Mononuclear cell (primary cell): Measurements from ENCODE around the gene ROBO2. TPM values are rescaled to one million over a fixed set of nuclear protein-coding genes. Genes with fewer than 3 reads are reported as not detected.

Experiments used
- H3K27me3 ChIP-seq: 2 replicates; pipeline ENCODE4 v1.6.0; 2011; ENCODE audit warnings: low read length, control low read depth; ENCODE audit not compliant: insufficient read depth
- H3K4me1 ChIP-seq: 2 replicates; pipeline ENCODE4 v1.5.1; 2011; ENCODE audit warnings: mild to moderate bottlenecking, low read length, control low read depth; ENCODE audit not compliant: insufficient read depth
- H3K4me3 ChIP-seq: 2 replicates; pipeline ENCODE4 v1.5.1; 2011; ENCODE audit warnings: mild to moderate bottlenecking, low read length, moderate library complexity
- H3K9me3 ChIP-seq: 2 replicates; pipeline ENCODE4 v1.5.1; 2011; ENCODE audit warnings: low read depth, mild to moderate bottlenecking, control low read depth, low read length
- total RNA-seq: library from RNA; depleted of rRNA; stranded (reverse); fragments of >200 nt; gene quantifications from one replicate; pipeline ENCODE4 v1.2.3, GENCODE V29; 2012

Gene ROBO2
- total RNA-seq, 1 donor, result under 0.01 TPM

DNA sequence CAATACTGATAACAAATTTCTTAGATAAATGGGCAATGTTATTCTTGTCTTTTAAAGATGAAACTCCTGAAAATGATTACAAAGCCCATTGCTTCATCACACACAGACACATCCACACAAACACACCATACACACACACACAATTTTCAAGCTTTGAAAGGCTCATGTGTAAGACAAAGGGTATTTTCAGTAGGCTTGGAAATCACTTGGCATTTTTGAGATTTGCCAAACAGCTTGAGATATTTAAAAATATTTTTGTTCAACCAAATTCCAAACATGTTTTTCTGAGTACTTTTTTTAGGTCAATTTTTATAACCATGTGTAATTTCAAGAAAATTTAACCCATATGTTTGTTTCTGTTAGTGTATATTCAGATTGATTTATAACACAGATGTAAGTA is 283.7 kb downstream of the ROBO2 start:
- H3K4me3 ChIP-seq, result no peak overlapping the region
- H3K27me3 ChIP-seq, result no peaks in the 10 kb centered on the region
- H3K4me1 ChIP-seq, result no peaks in the 10 kb centered on the region
- no peaks in the 10 kb centered on the region for H3K9me3 ChIP-seq

DNA sequence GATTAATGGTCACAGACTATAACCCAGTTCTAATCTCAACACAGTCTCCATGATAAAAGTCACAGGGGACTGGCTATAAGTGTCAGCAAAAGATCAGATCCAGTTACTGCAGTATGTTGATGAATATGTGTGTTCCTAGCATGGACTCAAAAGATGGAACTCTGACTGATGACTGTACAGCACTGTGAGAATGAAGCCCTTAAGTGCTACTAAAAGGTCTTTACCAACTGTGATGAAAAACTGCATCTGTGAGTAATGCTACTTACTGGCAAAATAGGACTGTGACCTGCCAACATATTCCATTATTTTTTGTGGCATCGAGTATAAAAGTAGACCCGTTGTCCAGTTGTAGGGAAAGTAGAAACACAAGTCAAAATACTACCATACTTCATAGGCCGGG is 284.2 kb downstream of the ROBO2 start:
- Histone ChIP-seq H3K27me3 (no peaks in the 10 kb centered on the region), H3K9me3 (no peaks in the 10 kb centered on the region), H3K4me1 (no peaks in the 10 kb centered on the region), H3K4me3 (no peak overlapping the region)

DNA sequence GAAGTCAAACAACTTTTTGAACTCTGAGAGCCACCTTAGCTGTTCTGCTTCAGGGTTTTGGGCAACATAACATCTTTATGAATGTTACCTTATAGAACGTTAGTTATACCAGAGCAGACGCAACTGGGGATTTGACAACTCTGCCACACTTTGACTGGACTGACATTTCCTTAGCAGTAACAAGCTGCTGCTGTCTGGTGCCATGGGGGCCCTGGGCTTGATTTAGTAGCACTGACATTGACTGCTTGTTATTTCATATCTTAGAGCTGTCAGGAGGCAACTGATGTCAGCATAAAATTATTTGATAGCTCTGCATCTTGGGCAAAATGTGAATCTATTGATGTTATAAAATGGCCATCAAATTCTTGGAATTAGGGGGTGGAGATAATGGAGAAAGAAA is 285.4 kb downstream of the ROBO2 start:
- Histone ChIP-seq H3K27me3 (no peaks in the 10 kb centered on the region), H3K4me1 (no peaks in the 10 kb centered on the region), H3K4me3 (no peak overlapping the region), H3K9me3 (no peaks in the 10 kb centered on the region)

DNA sequence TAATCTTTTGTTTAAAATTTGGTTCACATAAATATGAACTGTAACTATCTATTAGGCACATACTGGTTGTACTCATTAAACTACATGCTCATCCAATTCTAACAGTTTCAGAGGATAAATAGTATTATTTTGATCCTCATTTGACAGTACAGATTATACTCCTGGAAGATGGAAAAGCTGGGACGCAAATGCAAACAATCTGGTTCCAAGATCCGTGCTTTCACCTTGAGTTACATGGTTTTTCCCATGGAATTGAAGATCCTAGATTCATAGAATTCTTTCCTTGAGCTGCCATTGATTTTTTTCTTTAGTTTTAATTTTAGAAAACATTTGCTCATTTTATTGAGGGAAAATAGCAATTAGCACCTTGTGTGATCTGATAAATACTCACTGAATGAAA is 285.8 kb downstream of the ROBO2 start:
- Histone ChIP-seq H3K9me3 (no peaks in the 10 kb centered on the region), H3K4me3 (no peak overlapping the region), H3K27me3 (no peaks in the 10 kb centered on the region), H3K4me1 (no peaks in the 10 kb centered on the region)

DNA sequence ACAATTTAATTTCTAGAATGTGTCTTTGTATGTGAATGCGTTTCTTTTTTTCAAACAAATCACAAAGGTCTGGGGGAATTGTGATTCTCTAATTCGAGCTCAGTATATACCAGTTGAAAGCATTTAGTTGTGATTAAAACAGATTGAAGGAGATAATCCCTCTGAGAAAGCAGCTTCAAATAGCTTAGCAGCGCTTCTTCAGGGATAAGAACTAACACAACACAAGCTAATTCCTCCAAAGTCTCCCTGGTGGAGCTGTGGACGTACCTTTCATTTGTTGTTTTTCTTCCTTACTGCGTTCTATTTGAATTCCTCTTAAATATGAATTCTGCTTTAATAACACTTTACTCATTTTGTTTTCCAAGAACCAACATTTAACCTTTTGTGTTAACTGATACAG is 286.7 kb downstream of the ROBO2 start:
- H3K27me3 ChIP-seq, result no peaks in the 10 kb centered on the region
- H3K4me1 ChIP-seq, result no peaks in the 10 kb centered on the region
- no peak overlapping the region for H3K4me3 ChIP-seq
- no peaks in the 10 kb centered on the region for H3K9me3 ChIP-seq

DNA sequence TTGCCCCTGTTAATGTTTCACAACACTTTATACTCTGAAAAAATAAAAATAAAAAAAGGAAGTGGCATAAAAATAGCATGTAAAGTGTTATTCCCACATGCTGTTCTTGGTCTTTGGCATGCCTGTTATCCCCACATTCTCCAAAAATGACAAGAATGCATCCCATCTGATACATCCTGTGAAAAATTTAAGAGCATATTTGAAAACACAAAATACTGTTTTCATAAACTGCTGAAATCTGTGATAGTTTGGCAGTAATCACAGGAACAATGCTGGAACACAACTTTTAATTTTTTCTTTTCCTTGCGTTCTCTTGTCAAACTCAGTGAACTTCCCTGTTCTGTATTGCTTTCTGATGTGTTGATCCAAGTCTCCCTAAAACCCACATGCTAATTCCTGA is 288.8 kb downstream of the ROBO2 start:
- no peaks in the 10 kb centered on the region for H3K4me1 ChIP-seq
- no peaks in the 10 kb centered on the region for H3K27me3 ChIP-seq

DNA sequence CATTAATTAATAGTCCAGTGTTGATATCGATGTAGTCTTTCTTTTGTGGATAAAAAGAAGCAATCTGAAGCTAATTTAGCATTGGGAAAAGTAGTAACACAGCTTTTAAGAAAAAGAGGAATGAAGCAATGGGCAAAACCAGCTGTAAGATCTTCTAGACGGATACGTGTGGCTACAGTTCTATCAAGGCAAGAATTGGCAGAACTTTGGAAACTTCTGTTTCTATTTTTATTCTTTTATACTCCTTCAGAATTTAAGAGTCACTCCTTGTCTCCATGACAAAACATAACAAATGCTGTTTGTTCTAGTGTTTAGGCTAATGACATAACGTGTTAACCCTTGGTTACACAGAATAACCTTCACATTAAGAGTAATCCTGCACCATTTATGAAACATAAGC is 289.2 kb downstream of the ROBO2 start:
- no peaks in the 10 kb centered on the region for H3K27me3 ChIP-seq
- no peaks in the 10 kb centered on the region for H3K9me3 ChIP-seq
- H3K4me1 ChIP-seq, result no peaks in the 10 kb centered on the region
- H3K4me3 ChIP-seq, result no peak overlapping the region

More for the DNA sequence above, 288.8 kb downstream of the ROBO2 start:
- Histone ChIP-seq H3K4me3 (no peak overlapping the region), H3K9me3 (no peaks in the 10 kb centered on the region)

DNA sequence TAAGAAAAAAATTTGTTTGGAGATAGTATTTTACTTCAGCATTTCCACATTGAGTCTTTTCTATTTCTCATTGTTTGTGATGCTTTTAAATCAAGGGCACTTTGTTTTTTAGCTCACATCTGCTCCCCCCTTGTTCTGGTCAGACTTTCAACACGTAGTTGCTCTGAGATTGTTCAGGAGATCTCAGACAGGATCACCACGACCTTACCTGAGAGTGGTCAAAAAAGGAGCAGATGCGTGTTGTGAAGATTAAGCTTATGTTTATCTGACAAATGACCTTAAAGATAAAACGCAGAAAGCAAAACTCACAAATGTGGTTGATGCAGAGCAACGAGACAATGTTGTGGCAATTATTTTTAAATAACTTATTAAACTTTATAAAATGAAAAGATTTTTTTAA is 298.3 kb downstream of the ROBO2 start:
- Histone ChIP-seq H3K4me1 (no peaks in the 10 kb centered on the region), H3K27me3 (no peaks in the 10 kb centered on the region), H3K9me3 (no peaks in the 10 kb centered on the region), H3K4me3 (no peak overlapping the region)

DNA sequence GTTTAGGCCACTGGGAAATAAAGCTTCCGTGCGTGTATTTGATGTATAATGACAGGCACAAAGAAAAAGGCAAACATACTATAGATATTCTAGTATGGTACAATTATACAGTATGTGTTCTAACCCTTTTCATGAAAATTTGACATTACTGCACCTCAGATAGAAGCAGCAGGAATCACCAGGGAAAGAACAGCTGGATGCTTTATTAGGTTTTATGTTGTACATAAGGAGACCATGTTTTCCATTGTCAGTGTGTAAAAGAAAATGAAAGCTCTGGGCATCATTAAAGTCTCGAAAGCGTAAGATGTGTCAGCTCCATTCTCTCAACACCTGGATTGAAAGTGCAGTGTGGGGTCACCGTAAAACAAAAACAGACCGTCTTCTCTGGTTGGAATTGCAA is 302.1 kb downstream of the ROBO2 start:
- Histone ChIP-seq H3K4me3 (no peak overlapping the region), H3K27me3 (no peaks in the 10 kb centered on the region), H3K4me1 (no peaks in the 10 kb centered on the region), H3K9me3 (no peaks in the 10 kb centered on the region)

DNA sequence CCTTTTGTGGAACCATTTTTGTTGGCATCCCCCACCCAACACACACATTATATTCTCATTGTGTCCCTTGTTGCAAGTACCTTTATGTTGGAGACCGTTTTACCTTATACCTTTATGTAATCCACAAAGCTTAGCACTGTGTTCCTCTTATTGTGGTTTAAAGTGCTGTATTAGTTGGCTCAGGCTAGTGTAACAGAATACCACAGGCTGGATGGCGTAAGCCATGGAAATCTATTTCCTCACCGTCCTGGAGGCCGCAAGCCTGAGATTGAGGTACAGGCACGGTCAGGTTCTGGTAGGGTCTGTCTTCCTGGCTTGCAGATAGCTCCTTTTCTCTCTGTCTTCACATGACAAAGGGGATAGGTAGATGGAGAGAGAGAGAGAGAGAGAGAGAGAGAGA is 302.8 kb downstream of the ROBO2 start:
- H3K4me3 ChIP-seq, result no peak overlapping the region
- H3K9me3 ChIP-seq, result no peaks in the 10 kb centered on the region
- no peaks in the 10 kb centered on the region for H3K27me3 ChIP-seq
- H3K4me1 ChIP-seq, result no peaks in the 10 kb centered on the region

DNA sequence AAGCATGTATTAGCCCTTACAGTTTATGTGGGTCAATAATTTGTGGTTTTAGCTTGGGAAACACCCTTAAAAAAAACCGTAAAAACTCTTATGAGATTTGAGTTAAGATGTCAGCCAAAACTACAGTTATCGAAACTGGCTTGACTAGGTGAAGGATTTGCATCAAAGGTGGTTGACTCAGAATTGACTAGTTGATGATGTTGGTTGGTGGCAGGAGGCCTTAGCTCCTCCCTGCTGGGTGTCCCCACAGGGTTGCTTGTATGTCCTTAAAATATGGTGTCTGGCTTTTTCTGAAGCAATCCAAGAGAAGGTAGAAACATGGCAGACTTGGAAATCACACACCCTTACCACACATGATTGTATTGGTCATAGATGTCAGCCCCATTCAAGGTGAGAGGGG is 305.1 kb downstream of the ROBO2 start:
- no peaks in the 10 kb centered on the region for H3K4me1 ChIP-seq
- no peaks in the 10 kb centered on the region for H3K27me3 ChIP-seq
- no peak overlapping the region for H3K4me3 ChIP-seq

DNA sequence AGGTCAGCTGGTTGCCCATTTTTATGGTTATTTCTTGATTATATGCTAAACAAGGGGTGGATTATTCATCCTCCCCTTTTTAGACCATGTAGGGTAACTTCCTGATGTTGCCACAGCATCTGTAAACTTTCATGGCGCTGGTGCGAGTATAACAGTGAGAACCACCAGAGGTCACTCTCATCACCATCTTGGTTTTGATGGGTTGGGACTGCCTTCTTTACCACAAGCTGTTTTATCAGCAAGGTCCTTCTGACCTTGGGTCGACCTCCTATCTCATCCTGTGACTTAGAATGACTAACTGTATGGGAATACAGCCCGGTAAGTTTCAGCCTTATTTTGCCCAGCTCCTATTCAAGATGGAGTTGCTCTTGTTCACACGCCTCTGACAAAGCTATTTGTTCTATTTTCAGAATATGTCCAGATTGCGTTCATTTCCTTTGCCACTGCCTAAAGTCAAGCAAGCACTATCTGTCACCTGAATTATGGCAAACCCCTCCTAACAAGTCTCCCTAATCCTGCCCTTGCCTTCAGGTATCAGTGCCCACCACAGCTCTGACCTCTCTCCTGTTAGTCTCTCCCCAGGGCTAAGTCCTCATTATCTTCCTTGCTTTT is 308.5 kb downstream of the ROBO2 start:
- no peaks in the 10 kb centered on the region for H3K4me1 ChIP-seq
- H3K9me3 ChIP-seq, result no peaks in the 10 kb centered on the region
- H3K4me3 ChIP-seq, result no peak overlapping the region
- H3K27me3 ChIP-seq, result no peaks in the 10 kb centered on the region

More for the DNA sequence above, 305.1 kb downstream of the ROBO2 start:
- no peaks in the 10 kb centered on the region for H3K9me3 ChIP-seq

DNA sequence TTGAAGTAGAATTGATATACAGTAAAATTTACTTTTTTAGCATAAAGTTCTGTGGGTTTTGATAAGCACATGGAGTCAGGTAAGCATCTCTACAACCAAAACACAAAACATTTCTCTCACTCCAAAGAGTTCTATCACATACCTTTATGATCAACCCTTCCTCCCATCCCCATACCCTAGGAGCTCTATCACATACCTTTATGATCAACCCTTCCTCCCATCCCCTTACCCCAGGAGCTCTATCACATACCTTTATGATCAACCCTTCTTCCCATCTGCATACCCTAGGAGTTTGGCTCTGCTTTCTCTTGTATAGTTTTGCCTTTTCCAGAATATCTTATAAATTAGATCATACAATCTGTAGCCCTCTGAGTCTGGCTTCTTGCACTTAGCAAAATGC is 315.1 kb downstream of the ROBO2 start:
- H3K9me3 ChIP-seq, result no peaks in the 10 kb centered on the region
- no peaks in the 10 kb centered on the region for H3K27me3 ChIP-seq
- H3K4me1 ChIP-seq, result no peaks in the 10 kb centered on the region
- no peak overlapping the region for H3K4me3 ChIP-seq

DNA sequence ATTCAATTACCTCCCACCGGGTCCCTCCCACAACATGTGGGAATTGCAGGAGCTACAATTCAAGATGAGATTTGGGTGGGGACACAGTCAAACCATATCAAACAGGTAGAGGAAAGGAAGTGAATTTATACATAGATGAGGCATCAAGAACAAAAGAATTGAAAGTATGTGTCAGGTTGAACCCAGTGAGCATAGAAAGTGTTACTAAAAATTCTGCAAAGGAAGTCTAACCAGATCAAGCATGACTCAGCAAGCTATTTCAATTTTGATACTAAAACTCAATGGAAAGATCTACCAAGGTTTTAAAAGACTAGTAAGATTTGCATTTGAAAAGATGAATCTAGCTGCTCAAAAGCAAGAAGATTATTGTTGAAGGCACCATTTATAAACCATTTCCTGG is 323.0 kb downstream of the ROBO2 start:
- Histone ChIP-seq H3K4me3 (no peak overlapping the region), H3K9me3 (no peaks in the 10 kb centered on the region), H3K4me1 (no peaks in the 10 kb centered on the region), H3K27me3 (no peaks in the 10 kb centered on the region)

DNA sequence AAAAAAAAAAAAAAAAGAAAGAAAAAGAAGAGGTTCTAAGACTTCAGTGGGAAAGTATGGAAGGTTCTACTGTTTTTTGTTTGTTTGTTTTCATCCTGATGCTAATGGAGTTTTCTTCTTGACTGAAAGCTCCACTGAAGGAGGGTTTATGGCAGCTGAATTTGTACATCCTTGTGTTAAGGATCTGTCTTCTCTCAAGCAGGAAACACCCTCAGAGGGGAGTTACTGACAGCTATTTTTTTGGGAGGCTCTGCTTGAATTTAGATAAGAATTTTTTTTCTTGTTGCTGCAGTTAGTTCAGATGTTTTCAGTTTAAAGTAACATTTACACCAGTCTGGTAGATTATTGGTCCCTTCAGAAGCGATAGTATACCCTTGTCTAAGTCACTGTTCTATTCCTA is 325.3 kb downstream of the ROBO2 start:
- H3K27me3 ChIP-seq, result no peaks in the 10 kb centered on the region
- no peaks in the 10 kb centered on the region for H3K4me1 ChIP-seq
- no peaks in the 10 kb centered on the region for H3K9me3 ChIP-seq
- no peak overlapping the region for H3K4me3 ChIP-seq

DNA sequence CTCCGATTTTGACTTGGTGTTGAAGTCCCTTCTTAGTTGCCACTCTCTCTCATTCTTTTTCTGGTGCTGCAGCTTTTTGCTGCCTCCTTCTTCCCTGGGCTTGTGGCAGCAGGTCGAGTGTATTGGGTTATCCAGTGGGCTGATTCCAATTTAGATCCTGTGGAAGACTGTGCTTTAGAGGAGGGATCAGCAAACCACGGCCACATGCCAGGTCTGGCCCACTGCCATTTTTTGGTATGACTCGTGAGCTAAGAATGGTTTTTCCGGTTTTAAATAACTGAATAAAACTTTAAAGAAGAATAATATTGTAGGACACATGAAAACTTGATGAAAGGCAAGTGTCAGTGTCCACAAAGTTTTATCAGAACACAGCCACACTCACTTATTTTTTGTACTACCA is 330.5 kb downstream of the ROBO2 start:
- H3K27me3 ChIP-seq, result no peaks in the 10 kb centered on the region
- no peaks in the 10 kb centered on the region for H3K4me1 ChIP-seq
- no peaks in the 10 kb centered on the region for H3K9me3 ChIP-seq
- no peak overlapping the region for H3K4me3 ChIP-seq
